Transverse colon (tissue), 4 donors: ENCODE measurements around the gene OR51B6. TPM values are rescaled to one million over a fixed set of nuclear protein-coding genes. Genes with fewer than 3 reads are reported as not detected.
"Not testable (repeated sequence)": the region's sequence is repeated elsewhere in the genome, so short reads cannot be mapped to it uniquely, and the experiment has no call there.

Experiments used
- DNase-seq: peaks from one replicate; pipeline ENCODE4 v3.0.0-alpha.2; 2019
- H3K27ac ChIP-seq, 4 donors: fragments of 200-600 bp; sonication (generic); 2 replicates each; pipeline ENCODE4 v1.5.1; 2016 to 2018; ENCODE audit warnings: inconsistent platforms in 4 of 4
- H3K27me3 ChIP-seq: fragments of 200-600 bp; sonication (generic); 2 replicates; pipeline ENCODE4 v1.5.1; 2017; ENCODE audit warnings: inconsistent platforms
- H3K36me3 ChIP-seq, 4 donors: fragments of 200-600 bp; sonication (generic); 2 replicates each; pipeline ENCODE4 v1.5.1; 2017 to 2019; ENCODE audit warnings: inconsistent platforms in 4 of 4
- H3K4me1 ChIP-seq, 4 donors: fragments of 200-600 bp; sonication (generic); 2 replicates each; pipeline ENCODE4 v1.5.1; 2017 to 2020; ENCODE audit warnings: inconsistent platforms in 4 of 4
- H3K4me3 ChIP-seq, 4 donors: fragments of 200-600 bp; sonication (generic); 1 replicate in 1 of 4; 2 replicates in 3 of 4; pipeline versions ENCODE4 v1.5.1 to v1.6.1; 2017 to 2019; ENCODE audit warnings: inconsistent platforms in 4 of 4
- H3K9me3 ChIP-seq, 2 donors: fragments of 200-600 bp; sonication (generic); 2 replicates each; pipeline ENCODE4 v1.5.1; 2017 to 2019; ENCODE audit warnings: inconsistent platforms in 2 of 2
- CTCF ChIP-seq, 5 experiments: fragments of 200-600 bp in 3 of 5; fragments of 450-650 bp in 2 of 5; sonication (generic) in 3 of 5; IDR thresholded peaks; 1 replicate in 2 of 5; 2 replicates in 3 of 5; pipeline ENCODE4 v1.5.1; 2016 to 2017; ENCODE audit warnings: antibody characterized with exemption in 5 of 5, inconsistent platforms in 3 of 5, mild to moderate bottlenecking in 2 of 5, moderate library complexity in 1 of 5
- EP300 ChIP-seq: sonication (generic); formaldehyde crosslinking; IDR thresholded peaks from one replicate; pipeline ENCODE4 v1.6.1; 2017; ENCODE audit warnings: antibody characterized with exemption, low read depth
- POLR2A ChIP-seq: fragments of 450-650 bp; IDR thresholded peaks from one replicate; pipeline ENCODE4 v1.6.1; 2016; ENCODE audit warnings: antibody characterized with exemption, mild to moderate bottlenecking, moderate library complexity
- POLR2AphosphoS5 ChIP-seq, 3 donors: sonication (generic); formaldehyde crosslinking; IDR thresholded peaks; one replicate each; pipeline ENCODE4 v1.6.1; 2016; ENCODE audit warnings: antibody characterized with exemption in 3 of 3
- WGBS, 2 donors: methylation state at CpG; one replicate each; pipeline ENCODE4 v1.1.5; 2018; ENCODE audit warnings: low coverage in 1 of 2; 5-methylcytosine and 5-hydroxymethylcytosine counted together
- in situ Hi-C, 4 donors: fragments of 200-750 bp; cut with MboI; loops; one replicate each; pipeline versions ENCODE4 v1.15.0 to v1.15.1; 2017; ENCODE audit warnings: low sequenced_read_pairs in 3 of 4, low pct_ligation_motif_present in 1 of 4, low pct_unique_long_range_greater_than_20kb in 1 of 4
- intact Hi-C: fragments of 100-400 bp; cut with DNase I; formaldehyde crosslinking; loops from one replicate; pipeline ENCODE4 v1.15.1; 2023; ENCODE audit warnings: low total_unique reads
- total RNA-seq, 4 donors: library from RNA; depleted of rRNA; stranded (reverse); fragments of >200 nt; gene quantifications; one replicate each; pipeline ENCODE4 v1.1.0, GENCODE V29; 2016

OR51B6 gene
- total RNA-seq, 4 donors from 2014 or later, result not detected

GRCh38 chr11:5343474-5344335, 7.6 kb upstream of the OR51B6 start, which contains the start of gene OR51B5:
Gene OR51B5 (minus strand): TSS chr11:5343524. CDS start chr11:5343524, 0 bp downstream.
- in situ Hi-C loops (no loop called here), intact Hi-C loops (no loop called here)
- H3K4me1 ChIP-seq, result no peaks in the 10 kb centered on the region
- no peaks in the 10 kb centered on the region for H3K36me3 ChIP-seq
- DNase-seq, result no peak
- H3K4me3 ChIP-seq, result no peak within 1 kb of the TSS
- no peak for TF ChIP-seq POLR2AphosphoS5 (IDR thresholded peaks at IDR 0.05)
- no peak for TF ChIP-seq CTCF (IDR thresholded peaks at IDR 0.05)
- no peak for TF ChIP-seq EP300
- no peak for TF ChIP-seq POLR2A
- 67 to 76% methylated on average over 6 of the region's 6 CpGs for WGBS, 2 donors
- H3K27ac ChIP-seq, result no peak within 1 kb of the TSS
- no peaks in the 10 kb centered on the region for H3K27me3 ChIP-seq
- no peaks in the 10 kb centered on the region for H3K9me3 ChIP-seq

GRCh38 chr11:5345831-5346230, 5.5 kb upstream of the OR51B6 start:
- DNase-seq, result no peak
- Histone ChIP-seq H3K9me3 (no peaks in the 10 kb centered on the region), H3K4me1 (no peaks in the 10 kb centered on the region), H3K27me3 (no peaks in the 10 kb centered on the region), H3K27ac (no peak overlapping the region), H3K36me3 (no peaks in the 10 kb centered on the region), H3K4me3 (no peak overlapping the region)
- TF ChIP-seq POLR2AphosphoS5 (IDR thresholded peaks at IDR 0.05) (no peak), EP300 (no peak), POLR2A (no peak), CTCF (IDR thresholded peaks at IDR 0.05) (no peak)
- in situ Hi-C loops (no loop called here), intact Hi-C loops (no loop called here)
- WGBS, 2 donors, result 56 to 66% methylated on average over 2 to 3 of the region's 3 CpGs

GRCh38 chr11:5348551-5349194, 2.6 kb upstream of the OR51B6 start:
- H3K27me3 ChIP-seq, result no peaks in the 10 kb centered on the region
- 26 to 31% methylated on average over 2 to 3 of the region's 3 CpGs for WGBS, 2 donors
- no peak overlapping the region for H3K4me3 ChIP-seq
- intact Hi-C loops (no loop called here), in situ Hi-C loops (no loop called here)
- no peaks in the 10 kb centered on the region for H3K36me3 ChIP-seq
- no peaks in the 10 kb centered on the region for H3K4me1 ChIP-seq
- TF ChIP-seq POLR2AphosphoS5 (IDR thresholded peaks at IDR 0.05), result no peak
- TF ChIP-seq EP300, result no peak
- TF ChIP-seq CTCF (IDR thresholded peaks at IDR 0.05), result no peak
- TF ChIP-seq POLR2A, result no peak
- no peak for DNase-seq
- no peak overlapping the region for H3K27ac ChIP-seq
- no peaks in the 10 kb centered on the region for H3K9me3 ChIP-seq

- Histone ChIP-seq H3K27me3 (no peaks in the 10 kb centered on the region), H3K9me3 (no peaks in the 10 kb centered on the region), H3K4me1 (no peaks in the 10 kb centered on the region), H3K27ac (no peak overlapping the region), H3K36me3 (no peaks in the 10 kb centered on the region), H3K4me3 (no peak overlapping the region)
- DNase-seq, result no peak
- intact Hi-C loops (no loop called here), in situ Hi-C loops (no loop called here)
- TF ChIP-seq EP300 (no peak), CTCF (IDR thresholded peaks at IDR 0.05) (no peak), POLR2AphosphoS5 (IDR thresholded peaks at IDR 0.05) (no peak), POLR2A (no peak)
- WGBS, 2 donors, result 10 to 42% methylated on average over 1 of the region's 1 CpG
Observed at GRCh38 chr11:5349550-5349949, 1.8 kb upstream of the OR51B6 start.

GRCh38 chr11:5356031-5356430, 4.7 kb downstream of the OR51B6 start:
- H3K9me3 ChIP-seq, H3K4me1 ChIP-seq, H3K27me3 ChIP-seq, H3K36me3 ChIP-seq, H3K27ac ChIP-seq, H3K4me3 ChIP-seq, DNase-seq, in situ Hi-C loops, intact Hi-C loops: not testable (repeated sequence)
- 81% methylated on average over 5 of the region's 5 CpGs; no CpG with 5 or more reads in 1 of the 2 donors for WGBS, 2 donors
